PC-9 (cell line): ENCODE results near the gene HCFC1R1.

Source experiments
- EZH2 ChIP-seq: fragments of 200-600 bp; sonication (generic); IDR thresholded peaks from 2 replicates; pipeline ENCODE4 v1.8.0; 2017; ENCODE audit warnings: antibody characterized with exemption, low read depth
- TF ChIP-seq, protein P1 (sequence below): fragments of 200-600 bp; sonication (generic); conservative IDR thresholded peaks from 2 replicates; pipeline ENCODE4 v1.6.1; 2017; ENCODE audit warnings: mixed run types, antibody characterized with exemption, mild to moderate bottlenecking, moderate library complexity

DNA sequence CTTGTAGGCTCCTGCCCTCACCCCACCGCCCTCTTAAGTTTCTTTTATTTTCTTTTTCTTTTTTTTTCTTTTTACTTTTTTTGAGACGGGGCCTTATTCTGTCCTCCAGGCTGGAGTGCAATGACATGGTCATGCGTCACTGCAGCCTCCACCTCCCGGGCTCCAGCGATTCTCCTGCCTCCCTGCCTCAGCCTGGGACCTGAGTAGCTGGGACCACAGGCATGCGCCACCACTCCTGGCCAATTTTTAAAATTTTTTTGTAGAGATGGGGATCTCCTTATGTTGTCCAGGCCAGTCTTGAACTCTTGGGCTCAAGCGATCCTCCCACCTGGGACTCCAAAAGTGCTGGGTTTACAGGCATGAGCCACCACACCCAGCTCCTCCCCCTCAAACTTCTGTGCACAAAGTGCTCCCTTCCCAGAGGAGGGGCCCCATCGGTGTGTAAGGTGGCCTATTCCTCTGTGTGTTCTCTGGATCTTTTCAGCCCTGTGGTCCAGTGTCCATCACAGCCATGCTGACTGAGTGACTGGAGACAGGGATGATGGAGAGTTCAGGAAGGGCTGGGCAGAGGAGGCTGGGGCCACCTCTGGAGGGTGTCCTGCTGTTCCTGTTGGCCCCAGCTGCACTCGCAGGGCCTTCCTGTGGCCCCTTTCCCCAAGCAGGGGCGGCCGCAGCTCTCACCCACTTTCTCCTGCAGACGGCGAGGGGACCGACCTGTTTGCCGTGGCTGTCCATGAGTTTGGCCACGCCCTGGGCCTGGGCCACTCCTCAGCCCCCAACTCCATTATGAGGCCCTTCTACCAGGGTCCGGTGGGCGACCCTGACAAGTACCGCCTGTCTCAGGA, 32.8 kb upstream of the HCFC1R1 start:
- TF ChIP-seq, protein P1, sequence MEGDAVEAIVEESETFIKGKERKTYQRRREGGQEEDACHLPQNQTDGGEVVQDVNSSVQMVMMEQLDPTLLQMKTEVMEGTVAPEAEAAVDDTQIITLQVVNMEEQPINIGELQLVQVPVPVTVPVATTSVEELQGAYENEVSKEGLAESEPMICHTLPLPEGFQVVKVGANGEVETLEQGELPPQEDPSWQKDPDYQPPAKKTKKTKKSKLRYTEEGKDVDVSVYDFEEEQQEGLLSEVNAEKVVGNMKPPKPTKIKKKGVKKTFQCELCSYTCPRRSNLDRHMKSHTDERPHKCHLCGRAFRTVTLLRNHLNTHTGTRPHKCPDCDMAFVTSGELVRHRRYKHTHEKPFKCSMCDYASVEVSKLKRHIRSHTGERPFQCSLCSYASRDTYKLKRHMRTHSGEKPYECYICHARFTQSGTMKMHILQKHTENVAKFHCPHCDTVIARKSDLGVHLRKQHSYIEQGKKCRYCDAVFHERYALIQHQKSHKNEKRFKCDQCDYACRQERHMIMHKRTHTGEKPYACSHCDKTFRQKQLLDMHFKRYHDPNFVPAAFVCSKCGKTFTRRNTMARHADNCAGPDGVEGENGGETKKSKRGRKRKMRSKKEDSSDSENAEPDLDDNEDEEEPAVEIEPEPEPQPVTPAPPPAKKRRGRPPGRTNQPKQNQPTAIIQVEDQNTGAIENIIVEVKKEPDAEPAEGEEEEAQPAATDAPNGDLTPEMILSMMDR: no peak
- no peak for TF ChIP-seq EZH2
